ENCODE results near the gene PNPLA4. TPM values are rescaled to one million over a fixed set of nuclear protein-coding genes. Genes with fewer than 3 reads are reported as not detected.

The PNPLA4 gene
- total RNA-seq, 4 donors from 2014 or later = 0.83 to 25.5 (median 10.9) TPM

DNA sequence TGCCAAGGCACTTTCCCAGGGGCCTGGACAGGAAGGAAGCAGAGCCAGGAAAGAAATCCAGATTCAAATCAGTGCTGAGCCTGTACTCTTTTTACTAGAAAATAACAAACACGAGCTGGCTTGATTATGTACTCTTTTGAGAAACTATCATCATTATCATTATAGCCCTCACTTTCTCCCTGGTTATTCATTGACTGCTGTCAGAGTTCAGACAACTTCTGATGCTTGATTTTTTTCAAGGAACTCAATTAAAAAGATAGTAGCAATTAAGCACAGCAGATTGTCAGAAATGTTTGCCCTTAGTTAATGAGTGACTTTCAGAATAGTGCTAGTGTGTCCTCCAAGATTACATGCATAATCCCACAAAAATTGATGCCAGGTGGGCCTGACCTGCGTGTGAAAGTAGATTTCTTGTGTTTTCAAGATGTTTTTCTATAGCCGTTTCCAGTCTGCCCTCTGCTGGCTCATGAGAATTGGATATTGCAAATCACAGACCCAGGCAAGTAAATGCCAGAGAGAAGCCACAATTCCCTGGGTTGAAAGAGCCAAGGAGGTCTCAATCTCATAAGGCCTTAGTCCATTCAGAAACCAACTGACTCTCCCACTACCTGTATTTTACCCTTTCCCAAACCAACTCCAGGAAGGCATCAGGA lies 14.3 kb upstream of the PNPLA4 start:
- no peaks in the 10 kb centered on the region for H3K36me3 ChIP-seq
- no peak overlapping the region for H3K27ac ChIP-seq
- H3K27me3 ChIP-seq = no peaks in the 10 kb centered on the region
- H3K4me1 ChIP-seq = no peaks in the 10 kb centered on the region
- TF ChIP-seq POLR2A (IDR thresholded peaks at IDR 0.05) = no peak
- TF ChIP-seq, protein P1, sequence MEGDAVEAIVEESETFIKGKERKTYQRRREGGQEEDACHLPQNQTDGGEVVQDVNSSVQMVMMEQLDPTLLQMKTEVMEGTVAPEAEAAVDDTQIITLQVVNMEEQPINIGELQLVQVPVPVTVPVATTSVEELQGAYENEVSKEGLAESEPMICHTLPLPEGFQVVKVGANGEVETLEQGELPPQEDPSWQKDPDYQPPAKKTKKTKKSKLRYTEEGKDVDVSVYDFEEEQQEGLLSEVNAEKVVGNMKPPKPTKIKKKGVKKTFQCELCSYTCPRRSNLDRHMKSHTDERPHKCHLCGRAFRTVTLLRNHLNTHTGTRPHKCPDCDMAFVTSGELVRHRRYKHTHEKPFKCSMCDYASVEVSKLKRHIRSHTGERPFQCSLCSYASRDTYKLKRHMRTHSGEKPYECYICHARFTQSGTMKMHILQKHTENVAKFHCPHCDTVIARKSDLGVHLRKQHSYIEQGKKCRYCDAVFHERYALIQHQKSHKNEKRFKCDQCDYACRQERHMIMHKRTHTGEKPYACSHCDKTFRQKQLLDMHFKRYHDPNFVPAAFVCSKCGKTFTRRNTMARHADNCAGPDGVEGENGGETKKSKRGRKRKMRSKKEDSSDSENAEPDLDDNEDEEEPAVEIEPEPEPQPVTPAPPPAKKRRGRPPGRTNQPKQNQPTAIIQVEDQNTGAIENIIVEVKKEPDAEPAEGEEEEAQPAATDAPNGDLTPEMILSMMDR (IDR thresholded peaks at IDR 0.05) = peak in 2 of 6 experiments; percentile 15 to 25
- no peak for DNase-seq
- H3K9me3 ChIP-seq = no peaks in the 10 kb centered on the region
- H3K4me3 ChIP-seq = no peak overlapping the region

DNA sequence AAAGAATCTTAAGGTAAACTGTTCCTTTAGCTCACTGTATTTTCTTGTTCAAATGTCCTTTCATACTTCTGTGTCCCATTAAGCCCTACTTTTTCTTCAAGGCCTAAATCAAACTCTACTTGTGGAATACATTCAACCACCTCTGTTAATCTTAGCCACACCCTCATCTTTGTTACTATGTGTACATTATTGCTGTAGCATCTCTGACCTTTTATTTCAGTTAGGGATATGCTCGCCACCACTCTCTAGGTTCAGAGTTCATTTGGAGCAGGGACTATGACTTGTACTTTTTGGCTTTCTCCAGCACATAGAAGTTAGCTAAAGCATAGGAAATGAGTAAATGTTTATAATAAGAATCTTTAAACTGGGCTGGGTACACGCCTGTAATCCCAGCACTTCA lies 6.8 kb upstream of the PNPLA4 start:
- Histone ChIP-seq H3K36me3 (no peaks in the 10 kb centered on the region), H3K4me3 (no peak overlapping the region), H3K27me3 (no peaks in the 10 kb centered on the region), H3K9me3 (no peaks in the 10 kb centered on the region), H3K27ac (no peak overlapping the region), H3K4me1 (no peaks in the 10 kb centered on the region)
- TF ChIP-seq, protein P1 (IDR thresholded peaks at IDR 0.05) = no peak
- no peak for TF ChIP-seq POLR2A (IDR thresholded peaks at IDR 0.05)
- DNase-seq = no peak

- H3K36me3 ChIP-seq = no peaks in the 10 kb centered on the region
- H3K4me1 ChIP-seq = no peaks in the 10 kb centered on the region
These were observed 327 bp downstream of the PNPLA4 start for GRCh38 chrX:7926914-7927258.

DNA sequence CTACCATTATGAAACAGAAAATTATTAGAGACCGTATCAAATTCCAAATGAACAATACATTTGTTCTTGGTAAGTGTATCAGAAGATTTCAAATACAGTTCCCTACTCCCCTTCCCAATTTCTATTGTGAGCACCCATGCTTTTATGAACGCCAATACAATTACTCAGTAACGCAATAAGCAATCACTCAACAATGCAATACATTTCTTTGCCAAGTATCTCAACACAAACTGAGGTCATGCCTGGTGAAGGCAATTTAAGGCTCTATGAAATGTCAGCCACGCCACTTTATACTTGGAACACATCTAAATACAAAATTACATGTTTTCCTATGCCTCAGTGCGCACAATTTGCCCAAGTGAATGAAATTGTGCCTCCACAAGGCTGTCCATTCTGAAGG lies 712 bp downstream of the PNPLA4 start:
- Histone ChIP-seq H3K4me3 (peak overlapping the region in 3 of 4 donors; percentile 59 to 85 (median 66)), H3K9me3 (no peaks in the 10 kb centered on the region), H3K4me1 (no peaks in the 10 kb centered on the region), H3K36me3 (no peaks in the 10 kb centered on the region), H3K27me3 (no peaks in the 10 kb centered on the region), H3K27ac (peak overlapping the region; percentile 81 to 92 (median 82))
- DNase-seq = no peak
- TF ChIP-seq POLR2A (IDR thresholded peaks at IDR 0.05) = no peak
- TF ChIP-seq, protein P1 (IDR thresholded peaks at IDR 0.05) = no peak

More at GRCh38 chrX:7926914-7927258, 327 bp downstream of the PNPLA4 start:
- peak overlapping the region; percentile 38 to 85 (median 62) for H3K4me3 ChIP-seq
- H3K27ac ChIP-seq = peak overlapping the region; percentile 81 to 92 (median 82)
- DNase-seq = no peak
- TF ChIP-seq, protein P1 (IDR thresholded peaks at IDR 0.05) = no peak
- TF ChIP-seq POLR2A (IDR thresholded peaks at IDR 0.05) = no peak
- no peaks in the 10 kb centered on the region for H3K27me3 ChIP-seq
- H3K9me3 ChIP-seq = no peaks in the 10 kb centered on the region

DNA sequence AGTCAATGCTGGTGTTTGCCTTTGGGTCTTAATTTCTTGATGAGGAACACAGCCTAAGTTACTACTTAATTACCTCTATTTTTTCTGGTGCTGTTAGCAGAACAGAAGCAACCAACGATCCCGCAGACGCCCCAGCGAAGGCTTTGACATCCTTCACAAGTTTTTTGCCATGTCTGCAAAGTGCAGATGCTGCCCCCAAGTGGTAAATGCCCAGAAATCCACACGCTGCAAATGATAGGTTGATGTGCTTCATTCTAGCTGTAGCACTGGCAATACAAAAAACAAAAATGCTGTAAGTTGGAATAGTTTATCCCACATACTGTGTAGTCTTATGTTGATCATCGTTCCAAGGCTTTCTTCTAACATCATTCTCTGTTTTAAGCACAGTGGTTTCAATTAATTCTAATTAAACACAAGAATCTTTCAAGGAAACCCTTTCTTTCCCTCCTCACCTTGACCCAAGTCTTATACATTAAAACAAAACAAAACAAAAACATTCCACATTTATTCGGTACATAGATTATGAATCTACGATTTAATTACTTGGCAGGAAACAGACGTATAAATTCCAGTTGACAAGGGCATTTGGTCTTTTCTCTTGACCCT lies 1.2 kb downstream of the PNPLA4 start:
- Histone ChIP-seq H3K9me3 (no peaks in the 10 kb centered on the region), H3K27ac (no peak overlapping the region), H3K36me3 (no peaks in the 10 kb centered on the region), H3K4me1 (no peaks in the 10 kb centered on the region), H3K27me3 (no peaks in the 10 kb centered on the region), H3K4me3 (no peak overlapping the region)
- peak; percentile 51 to 86 (median 59) for DNase-seq
- TF ChIP-seq, protein P1 (IDR thresholded peaks at IDR 0.05) = peak; percentile 30 to 80 (median 59)
- TF ChIP-seq POLR2A (IDR thresholded peaks at IDR 0.05) = no peak

All from Peyer's patch (tissue), 4 donors.